ENCODE measurements around the gene MYO5B.

The MYO5B gene

GRCh38 chr18:50125456-50125855, 69.5 kb downstream of the MYO5B start:
- Histone ChIP-seq H3K4me1 (ENCODE audit: low read depth, poor library complexity, severe bottlenecking) (no peaks in the 10 kb centered on the region), H3K27ac (no peak overlapping the region), H3K4me2 (no peak overlapping the region), H3K36me3 (ENCODE audit: insufficient read depth) (no peaks in the 10 kb centered on the region), H3K79me2 (ENCODE audit: insufficient read depth, low read depth) (no peaks in the 10 kb centered on the region), H4K20me1 (ENCODE audit: insufficient read depth) (no peaks in the 10 kb centered on the region), H3K27me3 (ENCODE audit: insufficient read depth, low read depth) (no peaks in the 10 kb centered on the region), H3K4me3 (IDR thresholded peaks at IDR 0.05; ENCODE audit: insufficient read depth, low read depth, low read length) (no peak overlapping the region), H2AFZ (ENCODE audit: low read depth) (no peak overlapping the region), H3K9ac (no peak overlapping the region)
- TF ChIP-seq CTCF (conservative IDR thresholded peaks at IDR 0.05; ENCODE audit: low read depth, low read length) = no peak

GRCh38 chr18:50119296-50119695, 75.7 kb downstream of the MYO5B start:
- Histone ChIP-seq H4K20me1 (ENCODE audit: insufficient read depth) (no peaks in the 10 kb centered on the region), H3K9ac (no peak overlapping the region), H3K4me3 (IDR thresholded peaks at IDR 0.05; ENCODE audit: insufficient read depth, low read depth, low read length) (no peak overlapping the region), H3K36me3 (ENCODE audit: insufficient read depth) (no peaks in the 10 kb centered on the region), H3K4me2 (no peak overlapping the region), H2AFZ (ENCODE audit: low read depth) (no peak overlapping the region), H3K27me3 (ENCODE audit: insufficient read depth, low read depth) (no peaks in the 10 kb centered on the region), H3K79me2 (ENCODE audit: insufficient read depth, low read depth) (no peaks in the 10 kb centered on the region), H3K4me1 (ENCODE audit: low read depth, poor library complexity, severe bottlenecking) (no peaks in the 10 kb centered on the region), H3K27ac (no peak overlapping the region)
- TF ChIP-seq CTCF (conservative IDR thresholded peaks at IDR 0.05; ENCODE audit: low read depth, low read length) = no peak

GRCh38 chr18:50117863-50118262, 77.1 kb downstream of the MYO5B start:
- Histone ChIP-seq H3K9ac (no peak overlapping the region), H3K4me3 (IDR thresholded peaks at IDR 0.05; ENCODE audit: insufficient read depth, low read depth, low read length) (no peak overlapping the region), H3K4me2 (no peak overlapping the region), H3K36me3 (ENCODE audit: insufficient read depth) (no peaks in the 10 kb centered on the region), H3K27ac (no peak overlapping the region), H2AFZ (ENCODE audit: low read depth) (no peak overlapping the region), H3K79me2 (ENCODE audit: insufficient read depth, low read depth) (no peaks in the 10 kb centered on the region), H3K27me3 (ENCODE audit: insufficient read depth, low read depth) (no peaks in the 10 kb centered on the region), H4K20me1 (ENCODE audit: insufficient read depth) (no peaks in the 10 kb centered on the region), H3K4me1 (ENCODE audit: low read depth, poor library complexity, severe bottlenecking) (no peaks in the 10 kb centered on the region)
- TF ChIP-seq CTCF (conservative IDR thresholded peaks at IDR 0.05; ENCODE audit: low read depth, low read length) = no peak

- Histone ChIP-seq H3K27me3 (ENCODE audit: insufficient read depth, low read depth) (no peaks in the 10 kb centered on the region), H3K4me2 (no peak overlapping the region), H3K79me2 (ENCODE audit: insufficient read depth, low read depth) (no peaks in the 10 kb centered on the region), H3K36me3 (ENCODE audit: insufficient read depth) (no peaks in the 10 kb centered on the region), H2AFZ (ENCODE audit: low read depth) (no peak overlapping the region), H3K9ac (no peak overlapping the region), H4K20me1 (ENCODE audit: insufficient read depth) (no peaks in the 10 kb centered on the region), H3K27ac (no peak overlapping the region), H3K4me3 (IDR thresholded peaks at IDR 0.05; ENCODE audit: insufficient read depth, low read depth, low read length) (no peak overlapping the region), H3K4me1 (ENCODE audit: low read depth, poor library complexity, severe bottlenecking) (no peaks in the 10 kb centered on the region)
- no peak for TF ChIP-seq CTCF (conservative IDR thresholded peaks at IDR 0.05; ENCODE audit: low read depth, low read length)
Measured at GRCh38 chr18:50115095-50115494, 79.9 kb downstream of the MYO5B start.

GRCh38 chr18:50114448-50114847, 80.5 kb downstream of the MYO5B start:
- Histone ChIP-seq H3K79me2 (ENCODE audit: insufficient read depth, low read depth) (no peaks in the 10 kb centered on the region), H2AFZ (ENCODE audit: low read depth) (no peak overlapping the region), H3K9ac (no peak overlapping the region), H3K4me2 (no peak overlapping the region), H4K20me1 (ENCODE audit: insufficient read depth) (no peaks in the 10 kb centered on the region), H3K4me3 (IDR thresholded peaks at IDR 0.05; ENCODE audit: insufficient read depth, low read depth, low read length) (no peak overlapping the region), H3K27ac (no peak overlapping the region), H3K4me1 (ENCODE audit: low read depth, poor library complexity, severe bottlenecking) (no peaks in the 10 kb centered on the region), H3K27me3 (ENCODE audit: insufficient read depth, low read depth) (no peaks in the 10 kb centered on the region), H3K36me3 (ENCODE audit: insufficient read depth) (no peaks in the 10 kb centered on the region)
- TF ChIP-seq CTCF (conservative IDR thresholded peaks at IDR 0.05; ENCODE audit: low read depth, low read length) = no peak
